HFFc6 (cell line): ENCODE measurements around the gene NAA30. TPM values are rescaled to one million over a fixed set of nuclear protein-coding genes. Genes with fewer than 3 reads are reported as not detected.
"Not testable (repeated sequence)": the region's sequence is repeated elsewhere in the genome, so short reads cannot be mapped to it uniquely, and the experiment has no call there.

Experiments used
- DNase-seq: peaks from one replicate; pipeline ENCODE4 v3.0.0-alpha.2; 2018
- H3K27ac Mint-ChIP-seq: 2 replicates; pipeline ENCODE4 v1.8.0; 2020; ENCODE audit warnings: mild to moderate bottlenecking, mixed read lengths
- H3K27me3 Mint-ChIP-seq: 2 replicates; pipeline ENCODE4 v1.8.0; 2021; ENCODE audit warnings: mild to moderate bottlenecking, moderate library complexity, mixed read lengths; ENCODE audit not compliant: insufficient read depth
- H3K36me3 Mint-ChIP-seq: 2 replicates; pipeline ENCODE4 v1.8.0; 2021; ENCODE audit warnings: low read depth, mixed read lengths
- H3K4me1 Mint-ChIP-seq: 2 replicates; pipeline ENCODE4 v1.8.0; 2020; ENCODE audit warnings: low read depth, mixed read lengths
- H3K4me3 Mint-ChIP-seq: 2 replicates; pipeline ENCODE4 v1.8.0; 2020; ENCODE audit warnings: mild to moderate bottlenecking, moderate library complexity, mixed read lengths
- H3K9me3 Mint-ChIP-seq: 2 replicates; pipeline ENCODE4 v1.8.0; 2020; ENCODE audit warnings: mild to moderate bottlenecking, mixed read lengths
- CTCF ChIP-seq: fragments of 200-600 bp; sonication (generic); IDR thresholded peaks from 2 replicates; pipeline ENCODE4 v1.5.0; 2021; ENCODE audit warnings: antibody characterized with exemption, mild to moderate bottlenecking
- total RNA-seq, 6 experiments: library from RNA; stranded (reverse); fragmentation: NEBNext Ultra II Directional; extraction: Animal tissue kit (Norgen Biotek cat#: 25700); gene quantifications; 2 replicates in 1 of 6; 3 replicates in 5 of 6; pipeline ENCODE4 v1.2.3, GENCODE V29; 2021

Gene NAA30
- total RNA-seq, 6 experiments from 2014 or later: 20.0 to 22.7 (median 20.7) TPM

DNA sequence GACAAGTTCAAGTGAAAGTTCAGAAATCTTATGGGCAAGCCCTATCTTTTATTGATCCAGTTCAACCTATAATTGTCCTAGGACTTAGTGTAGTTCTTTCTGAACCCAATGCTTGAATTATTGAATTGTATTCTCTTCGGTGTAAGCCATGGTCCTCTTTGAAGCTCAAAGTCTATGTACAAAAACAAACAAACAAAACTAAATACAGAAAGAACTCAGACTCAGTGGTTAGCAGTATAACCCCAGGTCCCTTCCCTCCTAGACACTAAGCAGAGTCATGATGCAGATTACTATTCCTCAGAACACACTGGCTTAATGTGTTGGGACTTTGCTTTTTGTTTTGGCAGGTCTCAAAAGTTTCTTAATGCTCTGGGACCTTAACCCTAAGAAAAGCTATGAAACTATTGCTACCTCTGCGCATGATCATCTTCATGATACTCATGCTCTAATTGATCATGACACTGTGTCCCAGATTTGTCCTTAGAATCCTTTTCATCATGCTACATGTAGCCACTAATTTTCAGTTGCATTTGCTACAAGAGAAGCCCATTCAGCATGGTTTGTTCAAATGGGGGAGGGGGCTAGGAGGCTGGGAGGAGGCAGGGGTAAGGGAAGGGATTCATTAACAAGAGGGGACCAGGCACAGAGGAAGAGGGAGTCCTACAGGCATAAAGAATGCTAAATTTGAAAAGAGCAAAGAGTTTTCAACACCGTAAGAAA is 35.1 kb upstream of the NAA30 start:
- peaks cover 14% of the 10 kb centered on the region for H3K27me3 Mint-ChIP-seq
- no peak overlapping the region for H3K4me3 Mint-ChIP-seq
- no peak for DNase-seq
- H3K36me3 Mint-ChIP-seq: no peaks in the 10 kb centered on the region
- TF ChIP-seq CTCF: no peak
- H3K9me3 Mint-ChIP-seq: no peaks in the 10 kb centered on the region
- H3K27ac Mint-ChIP-seq: no peak overlapping the region
- H3K4me1 Mint-ChIP-seq: no peaks in the 10 kb centered on the region

GRCh38 chr14:57362361-57362760 is 28.0 kb upstream of the NAA30 start:
- no peak for TF ChIP-seq CTCF
- Mint-ChIP-seq H3K9me3 (no peaks in the 10 kb centered on the region), H3K4me1 (peaks cover 7% of the 10 kb centered on the region), H3K36me3 (no peaks in the 10 kb centered on the region), H3K27me3 (peaks cover 23% of the 10 kb centered on the region), H3K4me3 (no peak overlapping the region), H3K27ac (no peak overlapping the region)
- no peak for DNase-seq

GRCh38 chr14:57364659-57365450 is 25.5 kb upstream of the NAA30 start:
- TF ChIP-seq CTCF: no peak
- no peak overlapping the region for H3K27ac Mint-ChIP-seq
- no peak overlapping the region for H3K4me3 Mint-ChIP-seq
- H3K36me3 Mint-ChIP-seq: no peaks in the 10 kb centered on the region; the same call in 1 of the 2 replicates
- peaks cover 23% of the 10 kb centered on the region for H3K27me3 Mint-ChIP-seq
- peaks cover 10% of the 10 kb centered on the region for H3K9me3 Mint-ChIP-seq
- H3K4me1 Mint-ChIP-seq: peaks cover 7% of the 10 kb centered on the region
- no peak for DNase-seq

- H3K27me3 Mint-ChIP-seq: peaks cover 15% of the 10 kb centered on the region
- H3K4me1 Mint-ChIP-seq, H3K36me3 Mint-ChIP-seq, H3K27ac Mint-ChIP-seq, DNase-seq, H3K4me3 Mint-ChIP-seq: not testable (repeated sequence)
- H3K9me3 Mint-ChIP-seq: peaks cover 12% of the 10 kb centered on the region
These were observed 20.2 kb upstream of the NAA30 start for GRCh38 chr14:57370187-57370586.

GRCh38 chr14:57371013-57371412 is 19.4 kb upstream of the NAA30 start:
- Mint-ChIP-seq H3K4me3 (no peak overlapping the region), H3K4me1 (peaks cover 6% of the 10 kb centered on the region), H3K27me3 (peaks cover 10% of the 10 kb centered on the region), H3K27ac (no peak overlapping the region), H3K9me3 (peaks cover 12% of the 10 kb centered on the region), H3K36me3 (no peaks in the 10 kb centered on the region; the same call in 1 of the 2 replicates)
- DNase-seq: no peak
- no peak for TF ChIP-seq CTCF

DNA sequence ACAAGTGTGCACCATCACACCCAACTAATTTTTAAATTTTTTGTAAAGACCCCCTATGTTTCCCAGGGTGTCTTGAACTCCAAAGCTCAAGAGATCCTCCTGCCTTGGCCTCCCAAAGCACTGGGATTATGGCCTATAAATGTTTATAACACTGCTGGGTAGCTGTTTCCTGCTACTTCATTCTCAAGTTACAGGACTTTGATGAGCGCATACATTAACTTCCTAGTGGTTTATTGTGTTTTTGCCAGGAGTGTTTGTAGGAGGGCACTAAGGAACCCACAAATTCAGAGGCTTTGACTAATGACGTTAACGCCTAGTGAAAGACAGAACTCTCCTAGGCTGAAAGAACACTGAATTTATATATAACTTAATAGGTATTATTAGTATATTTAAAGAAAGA is 15.2 kb upstream of the NAA30 start:
- Mint-ChIP-seq H3K4me1 (peaks cover 8% of the 10 kb centered on the region), H3K9me3 (no peaks in the 10 kb centered on the region), H3K27me3 (peaks cover 5% of the 10 kb centered on the region; the same call in 1 of the 2 replicates), H3K4me3 (no peak overlapping the region), H3K27ac (no peak overlapping the region), H3K36me3 (no peaks in the 10 kb centered on the region)
- DNase-seq: no peak
- TF ChIP-seq CTCF: no peak
